SKM-1 (cell line): ENCODE data around the gene KCNQ1.
A peak's percentile ranks its signal among the peaks of the same experiment; 100 is the strongest.

ENCODE experiments used
- DNase-seq: peaks from one replicate; lab custom pipeline; 2025; ENCODE audit not compliant: unreplicated experiment; lab: John Stamatoyannopoulos, UW

KCNQ1 gene

GRCh38 chr11:2410616-2411015, 34.2 kb upstream of the KCNQ1 start:
- no peak for DNase-seq

GRCh38 chr11:2411446-2412305, 33.1 kb upstream of the KCNQ1 start:
- no peak for DNase-seq

- DNase-seq: no peak
Measured at GRCh38 chr11:2412323-2412722, 32.5 kb upstream of the KCNQ1 start.

GRCh38 chr11:2413742-2414579, 30.8 kb upstream of the KCNQ1 start:
- DNase-seq: no peak

- no peak for DNase-seq
Measured at GRCh38 chr11:2414616-2415015, 30.2 kb upstream of the KCNQ1 start.

GRCh38 chr11:2415171-2415570, 29.6 kb upstream of the KCNQ1 start:
- DNase-seq: no peak

- no peak for DNase-seq
Measured at GRCh38 chr11:2415601-2416380, 29.0 kb upstream of the KCNQ1 start.

GRCh38 chr11:2416765-2417164, 28.0 kb upstream of the KCNQ1 start:
- no peak for DNase-seq

- DNase-seq: no peak
Measured at GRCh38 chr11:2417856-2418692, 26.7 kb upstream of the KCNQ1 start.

- DNase-seq: no peak
Measured at GRCh38 chr11:2418693-2419360, 26.0 kb upstream of the KCNQ1 start.

GRCh38 chr11:2419638-2420501, 24.9 kb upstream of the KCNQ1 start:
- peak; percentile 84 for DNase-seq

GRCh38 chr11:2420502-2421225, 24.1 kb upstream of the KCNQ1 start:
- DNase-seq: peak; percentile 62

- DNase-seq: no peak
Measured at GRCh38 chr11:2421226-2421994, 23.4 kb upstream of the KCNQ1 start.

- no peak for DNase-seq
Measured at GRCh38 chr11:2421996-2422395, 22.8 kb upstream of the KCNQ1 start.

GRCh38 chr11:2422461-2423156, 22.2 kb upstream of the KCNQ1 start:
- DNase-seq: no peak

GRCh38 chr11:2423157-2424025, 21.4 kb upstream of the KCNQ1 start:
- DNase-seq: no peak
